Stimulated activated CD4-positive, alpha-beta T cell treated with anti-CD3 and anti-CD28 coated beads, Interleukin-15, amount 100 ng/mL, for 1 hour (primary cell): ENCODE results near the gene RESF1.

ENCODE experiments used
- DNase-seq, 2 donors: peaks; one replicate each; pipeline ENCODE4 v3.0.0-alpha.2; 2020; ENCODE audit warnings: low read depth in 1 of 2, low spot score in 1 of 2

The RESF1 gene

GRCh38 chr12:32005496-32006125 is 46.4 kb downstream of the RESF1 start:
- DNase-seq: no peak
